ENCODE data around the gene ITPR3.

Gene ITPR3

DNA sequence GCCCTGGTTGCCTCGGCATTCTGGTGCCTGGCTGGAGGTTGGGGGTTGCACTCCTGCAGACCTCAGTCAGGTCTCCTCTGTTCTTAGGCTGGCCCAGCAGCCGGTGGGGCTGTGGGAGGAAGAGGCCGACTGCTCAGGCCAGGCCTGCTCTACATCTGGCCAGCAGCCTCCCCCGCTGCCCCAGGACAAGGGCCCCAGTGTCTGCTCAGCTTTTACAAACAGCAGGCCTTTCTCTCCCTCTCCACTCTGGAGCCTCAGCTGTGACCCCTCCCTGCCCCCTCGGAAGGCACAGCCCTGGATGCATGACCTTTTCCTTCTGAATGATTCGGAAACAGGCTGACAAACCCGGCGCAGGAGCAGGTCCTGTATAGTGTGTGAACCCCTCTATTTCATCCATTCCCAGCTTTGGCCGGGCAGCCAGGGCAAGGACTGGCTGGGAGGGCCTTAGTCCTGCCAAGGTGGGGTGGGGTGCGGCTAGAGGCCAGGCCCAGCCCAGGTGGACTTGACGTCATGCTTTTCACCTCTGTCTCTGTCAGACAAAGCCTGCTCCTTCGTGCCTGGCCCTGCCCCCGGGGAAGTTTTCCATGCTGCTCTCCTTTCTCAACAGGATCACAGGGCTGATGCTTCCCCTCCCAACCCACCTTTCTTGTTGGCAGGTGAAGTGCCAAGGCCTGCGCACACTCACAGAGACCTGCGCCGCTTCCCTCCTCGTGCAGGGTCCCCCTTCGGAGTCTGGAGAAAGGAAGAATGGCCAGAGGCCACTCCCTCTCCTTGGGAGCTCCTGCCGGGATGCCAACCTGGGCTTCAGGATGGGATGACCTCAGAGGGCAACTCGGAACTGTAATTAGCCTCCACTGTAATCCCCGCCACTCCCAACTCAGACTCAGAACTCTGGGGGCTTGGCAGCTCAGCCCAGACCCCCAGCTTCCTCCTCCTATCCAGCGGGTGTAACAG lies 10.1 kb upstream of the ITPR3 start:
- TF ChIP-seq, protein P1, sequence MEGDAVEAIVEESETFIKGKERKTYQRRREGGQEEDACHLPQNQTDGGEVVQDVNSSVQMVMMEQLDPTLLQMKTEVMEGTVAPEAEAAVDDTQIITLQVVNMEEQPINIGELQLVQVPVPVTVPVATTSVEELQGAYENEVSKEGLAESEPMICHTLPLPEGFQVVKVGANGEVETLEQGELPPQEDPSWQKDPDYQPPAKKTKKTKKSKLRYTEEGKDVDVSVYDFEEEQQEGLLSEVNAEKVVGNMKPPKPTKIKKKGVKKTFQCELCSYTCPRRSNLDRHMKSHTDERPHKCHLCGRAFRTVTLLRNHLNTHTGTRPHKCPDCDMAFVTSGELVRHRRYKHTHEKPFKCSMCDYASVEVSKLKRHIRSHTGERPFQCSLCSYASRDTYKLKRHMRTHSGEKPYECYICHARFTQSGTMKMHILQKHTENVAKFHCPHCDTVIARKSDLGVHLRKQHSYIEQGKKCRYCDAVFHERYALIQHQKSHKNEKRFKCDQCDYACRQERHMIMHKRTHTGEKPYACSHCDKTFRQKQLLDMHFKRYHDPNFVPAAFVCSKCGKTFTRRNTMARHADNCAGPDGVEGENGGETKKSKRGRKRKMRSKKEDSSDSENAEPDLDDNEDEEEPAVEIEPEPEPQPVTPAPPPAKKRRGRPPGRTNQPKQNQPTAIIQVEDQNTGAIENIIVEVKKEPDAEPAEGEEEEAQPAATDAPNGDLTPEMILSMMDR (IDR thresholded peaks at IDR 0.05) = no peak
- peaks cover 38% of the 10 kb centered on the region for H3K4me1 Mint-ChIP-seq
- H3K36me3 Mint-ChIP-seq (ENCODE audit: low read depth) = no peaks in the 10 kb centered on the region
- peak overlapping the region; percentile 44 for H3K4me3 Mint-ChIP-seq
- peaks cover 5% of the 10 kb centered on the region for H3K9me3 Mint-ChIP-seq
- peak; percentile 44 for DNase-seq
- H3K27ac Mint-ChIP-seq = peak overlapping the region; percentile 92
- H3K27me3 Mint-ChIP-seq (ENCODE audit: low read depth, poor library complexity) = peaks cover 27% of the 10 kb centered on the region

DNA sequence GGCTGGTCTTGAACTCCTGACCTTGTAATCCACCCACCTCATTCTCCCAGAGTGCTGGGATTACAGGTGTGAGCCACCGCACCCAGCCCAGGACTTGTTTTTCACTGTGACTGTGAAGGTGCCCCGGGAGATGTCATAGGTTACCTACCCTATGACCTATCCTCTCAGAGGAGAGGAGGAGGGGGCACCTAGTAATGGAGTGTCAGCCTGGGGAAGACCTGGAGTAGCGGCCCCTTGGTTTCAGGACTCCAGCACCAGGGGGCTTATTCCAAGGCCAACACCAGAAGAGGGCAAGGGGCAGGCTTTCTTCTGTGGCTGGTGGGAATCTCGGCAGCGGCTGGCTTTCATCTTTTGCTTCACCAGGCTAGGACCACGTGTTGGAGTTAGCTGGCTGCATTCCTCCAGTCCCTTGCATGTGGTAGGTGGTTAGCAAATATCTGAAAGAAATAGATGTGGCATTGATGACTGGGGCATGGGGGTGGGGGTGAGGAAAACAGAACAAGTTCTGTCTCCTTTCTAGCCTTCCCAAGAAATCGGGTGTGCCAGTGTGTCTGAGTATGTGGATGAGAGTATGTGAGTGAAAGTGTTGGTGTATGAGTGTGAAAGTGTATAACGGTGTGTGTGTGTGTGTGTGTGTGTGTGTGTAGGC lies 7.9 kb upstream of the ITPR3 start:
- no peaks in the 10 kb centered on the region for H3K36me3 Mint-ChIP-seq (ENCODE audit: low read depth)
- H3K27me3 Mint-ChIP-seq (ENCODE audit: low read depth, poor library complexity) = peaks cover 26% of the 10 kb centered on the region
- TF ChIP-seq, protein P1 (IDR thresholded peaks at IDR 0.05) = no peak
- H3K9me3 Mint-ChIP-seq = peaks cover 5% of the 10 kb centered on the region
- H3K4me1 Mint-ChIP-seq = peaks cover 38% of the 10 kb centered on the region
- DNase-seq = no peak
- no peak overlapping the region for H3K4me3 Mint-ChIP-seq
- H3K27ac Mint-ChIP-seq = peak overlapping the region; percentile 1

DNA sequence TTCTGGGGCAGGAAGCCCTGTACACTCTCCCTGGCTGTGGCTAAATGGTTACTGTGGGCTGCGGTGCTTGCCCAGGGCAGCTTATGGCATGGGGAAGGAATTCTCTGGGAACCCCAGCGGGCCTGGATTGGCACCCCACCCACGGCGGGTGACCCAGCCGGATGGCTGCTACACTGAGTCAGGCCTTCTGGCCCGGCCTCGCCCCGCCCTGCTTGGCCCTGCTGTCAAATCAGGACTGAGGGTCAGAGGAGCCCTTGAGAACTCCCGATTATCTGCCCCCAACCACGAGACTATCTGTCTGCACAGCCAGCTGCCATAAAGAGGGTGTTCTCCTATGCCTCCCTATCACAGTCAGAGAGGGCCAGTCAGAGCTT lies 7.3 kb upstream of the ITPR3 start:
- no peak for DNase-seq
- H3K9me3 Mint-ChIP-seq = peaks cover 5% of the 10 kb centered on the region
- peaks cover 27% of the 10 kb centered on the region for H3K27me3 Mint-ChIP-seq (ENCODE audit: low read depth, poor library complexity)
- H3K4me3 Mint-ChIP-seq = no peak overlapping the region
- H3K36me3 Mint-ChIP-seq (ENCODE audit: low read depth) = no peaks in the 10 kb centered on the region
- peaks cover 36% of the 10 kb centered on the region for H3K4me1 Mint-ChIP-seq
- no peak overlapping the region for H3K27ac Mint-ChIP-seq
- TF ChIP-seq, protein P1 (IDR thresholded peaks at IDR 0.05) = no peak

DNA sequence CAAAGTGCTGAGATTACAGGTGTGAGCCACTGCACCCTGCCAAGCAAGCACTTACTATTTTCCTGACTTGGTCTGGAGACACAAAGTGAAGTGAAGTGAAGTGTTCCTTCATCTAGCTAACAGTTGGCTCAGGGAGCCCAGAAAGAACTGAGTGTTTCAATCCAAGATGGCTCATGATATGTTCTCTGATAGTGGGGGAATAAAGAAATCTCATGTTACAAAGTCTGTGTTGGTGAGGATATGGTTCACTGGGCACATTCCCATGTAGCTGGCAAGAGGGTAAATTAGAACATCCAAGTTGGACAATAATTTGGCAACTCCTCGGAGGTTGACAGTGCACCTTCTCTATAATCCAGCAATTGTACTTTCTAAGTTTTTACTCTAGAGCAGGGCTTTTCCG lies 5.0 kb upstream of the ITPR3 start:
- Mint-ChIP-seq H3K9me3 (peaks cover 5% of the 10 kb centered on the region), H3K36me3 (ENCODE audit: low read depth) (no peaks in the 10 kb centered on the region), H3K4me3 (no peak overlapping the region), H3K4me1 (peaks cover 23% of the 10 kb centered on the region), H3K27me3 (ENCODE audit: low read depth, poor library complexity) (peaks cover 47% of the 10 kb centered on the region), H3K27ac (no peak overlapping the region)
- DNase-seq = no peak
- TF ChIP-seq, protein P1 (IDR thresholded peaks at IDR 0.05) = no peak

DNA sequence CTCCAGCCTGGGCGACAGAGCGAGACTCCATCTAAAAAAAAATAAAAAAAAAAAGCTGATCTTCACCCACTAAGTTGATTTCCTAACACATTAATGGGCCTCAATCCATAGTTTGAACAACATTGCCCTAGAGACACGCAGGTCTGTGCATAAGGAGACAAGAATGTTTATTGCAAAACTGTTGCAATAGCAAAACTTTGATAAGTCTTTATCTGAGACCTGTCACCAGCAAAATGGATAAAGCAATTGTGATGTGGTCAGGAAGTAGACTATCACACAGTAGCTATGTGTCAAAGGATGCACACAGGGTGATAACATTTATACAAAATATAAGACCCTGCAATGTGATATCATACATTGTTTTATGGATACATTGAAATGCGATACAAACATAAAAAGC lies 4.2 kb upstream of the ITPR3 start:
- no peak overlapping the region for H3K27ac Mint-ChIP-seq
- no peak overlapping the region for H3K4me3 Mint-ChIP-seq
- no peaks in the 10 kb centered on the region for H3K36me3 Mint-ChIP-seq (ENCODE audit: low read depth)
- H3K27me3 Mint-ChIP-seq (ENCODE audit: low read depth, poor library complexity) = peaks cover 54% of the 10 kb centered on the region
- DNase-seq = no peak
- peaks cover 17% of the 10 kb centered on the region for H3K4me1 Mint-ChIP-seq
- TF ChIP-seq, protein P1 (IDR thresholded peaks at IDR 0.05) = no peak
- H3K9me3 Mint-ChIP-seq = peaks cover 5% of the 10 kb centered on the region

Measured in nephron progenitor cell (in vitro differentiated cells).